ENCODE measurements around the gene MLLT6.
A peak's percentile ranks its signal among the peaks of the same experiment; 100 is the strongest.

Gene MLLT6

DNA sequence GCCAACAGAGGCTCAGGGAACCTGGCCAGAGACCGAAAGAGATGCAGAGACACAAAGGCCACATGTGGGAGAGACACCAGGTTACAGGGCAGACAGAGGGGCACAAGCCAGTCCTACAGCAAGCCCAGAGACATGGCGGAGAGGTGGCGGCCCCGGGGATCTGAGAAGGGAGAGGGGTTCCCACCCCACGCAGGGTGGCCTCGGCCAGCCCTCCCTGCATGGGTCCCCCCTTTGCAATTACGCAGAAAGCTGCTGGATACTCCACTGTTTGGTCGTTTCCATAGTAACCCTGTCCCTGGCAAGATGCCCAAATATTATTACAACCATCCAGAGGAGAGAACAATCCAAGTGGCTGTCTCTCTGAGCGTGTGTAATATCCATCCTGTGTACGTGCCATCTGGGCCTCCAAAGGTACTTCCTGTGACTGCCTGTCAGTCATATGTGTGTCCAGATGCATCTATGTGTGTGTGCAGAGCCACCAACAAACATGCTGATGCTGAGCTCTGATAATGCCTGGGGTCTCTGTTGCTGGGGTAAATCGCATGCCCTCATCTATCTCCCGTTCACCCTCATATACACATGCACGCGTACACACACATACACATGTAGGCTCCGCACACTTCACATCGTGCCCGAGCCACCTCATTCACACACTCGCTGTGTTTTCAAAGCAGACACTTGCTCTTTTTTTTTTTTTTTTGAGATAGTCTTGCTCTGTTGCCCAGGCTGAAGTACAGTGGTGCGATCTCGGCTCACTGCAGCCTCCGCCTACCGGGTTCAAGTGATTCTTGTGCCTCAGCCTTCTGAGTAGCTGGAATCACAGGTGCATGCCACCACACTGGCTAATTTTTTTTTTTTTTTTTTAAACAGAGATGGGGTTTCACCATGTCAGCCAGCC, 37.6 kb downstream of the MLLT6 start:
- peak; percentile 77 for DNase-seq (ENCODE audit: low spot score)

DNA sequence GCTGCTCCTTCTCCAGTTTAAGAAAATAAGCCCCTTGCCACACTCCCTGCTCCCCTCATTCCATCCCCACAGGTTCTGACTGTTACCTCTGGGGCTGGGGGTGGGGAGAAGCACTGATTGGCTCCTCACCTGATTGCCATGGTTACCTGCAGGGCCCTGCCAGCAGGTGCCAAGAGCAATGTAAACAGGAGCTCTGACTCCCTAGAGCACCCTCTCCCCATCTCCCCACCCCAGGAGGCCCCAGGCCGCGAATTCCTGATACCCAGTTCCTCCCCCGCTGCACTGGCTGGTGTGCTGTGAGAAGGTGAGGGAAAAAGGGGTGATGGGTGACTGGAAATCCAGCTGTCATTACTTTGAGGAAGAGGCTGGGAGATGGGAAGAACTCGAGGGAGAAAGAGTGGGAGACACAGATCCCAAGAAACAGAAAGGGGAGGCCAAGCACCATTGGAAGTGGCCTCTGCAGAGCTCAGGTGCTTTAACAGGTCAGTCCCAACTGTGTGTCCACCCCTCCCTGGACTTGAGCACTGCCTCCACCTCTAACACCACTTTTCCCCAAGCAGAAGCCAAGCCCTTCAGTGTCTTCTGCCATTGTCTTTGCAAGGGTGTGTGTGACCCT, 38.6 kb downstream of the MLLT6 start:
- no peak for DNase-seq (ENCODE audit: low spot score)

DNA sequence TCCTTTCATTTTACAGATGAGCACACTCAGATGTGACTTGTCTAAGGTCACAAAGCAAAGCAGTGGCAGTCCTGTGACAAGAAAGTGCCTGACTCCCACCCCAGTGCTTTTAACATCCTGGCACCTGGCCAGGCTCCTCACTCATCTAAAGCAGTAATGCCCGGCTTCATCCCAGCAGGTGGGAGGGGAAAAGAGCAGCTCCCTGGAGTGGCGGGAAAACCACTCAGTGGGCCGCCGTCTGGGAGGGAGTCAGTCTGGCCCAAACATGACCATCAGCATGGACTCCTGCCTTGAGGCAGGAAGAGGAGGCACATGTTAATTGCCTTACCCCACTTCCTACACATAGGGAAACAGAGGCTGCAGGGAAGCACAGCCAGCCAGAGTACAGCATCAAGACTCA, 40.5 kb downstream of the MLLT6 start:
- DNase-seq (ENCODE audit: low spot score): no peak

DNA sequence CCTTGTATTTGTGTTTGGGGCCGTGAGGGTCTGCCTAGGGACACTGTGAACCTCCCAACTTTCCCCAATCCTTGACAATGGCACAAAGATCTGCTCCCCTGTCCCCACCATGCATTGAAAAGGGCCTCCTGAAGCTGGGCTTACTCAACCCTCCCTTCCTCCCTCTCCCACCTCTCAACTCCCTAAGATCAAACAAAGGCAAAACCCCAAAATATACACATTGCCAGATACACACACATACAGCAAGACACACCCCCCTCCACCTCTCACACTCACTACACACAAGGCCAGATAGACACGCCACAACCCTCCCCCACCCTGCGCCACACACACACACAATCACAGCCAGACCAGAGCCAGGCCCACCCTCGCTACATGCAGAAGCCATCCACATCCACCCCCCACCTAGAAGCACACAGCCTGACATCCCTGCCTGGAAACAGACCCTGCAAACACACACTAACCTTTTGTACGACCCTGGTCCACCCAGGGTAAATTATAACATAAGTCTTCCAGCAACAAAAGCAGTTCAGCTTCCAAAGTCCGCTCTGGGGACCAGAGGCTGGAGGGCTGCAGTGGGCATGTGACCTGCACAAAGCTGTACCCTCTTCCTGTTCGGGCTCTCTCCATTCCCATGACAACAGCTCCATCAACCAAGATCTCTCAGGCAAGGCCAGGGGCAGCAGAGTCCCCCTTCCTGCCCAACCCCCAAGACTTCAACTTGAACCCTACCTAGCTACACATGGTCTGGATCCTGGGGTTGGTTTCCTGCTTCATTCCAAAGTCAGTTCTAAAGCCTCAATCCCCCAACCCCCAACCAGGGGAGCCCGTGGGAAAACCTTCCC, 41.2 kb downstream of the MLLT6 start:
- no peak for DNase-seq (ENCODE audit: low spot score)

DNA sequence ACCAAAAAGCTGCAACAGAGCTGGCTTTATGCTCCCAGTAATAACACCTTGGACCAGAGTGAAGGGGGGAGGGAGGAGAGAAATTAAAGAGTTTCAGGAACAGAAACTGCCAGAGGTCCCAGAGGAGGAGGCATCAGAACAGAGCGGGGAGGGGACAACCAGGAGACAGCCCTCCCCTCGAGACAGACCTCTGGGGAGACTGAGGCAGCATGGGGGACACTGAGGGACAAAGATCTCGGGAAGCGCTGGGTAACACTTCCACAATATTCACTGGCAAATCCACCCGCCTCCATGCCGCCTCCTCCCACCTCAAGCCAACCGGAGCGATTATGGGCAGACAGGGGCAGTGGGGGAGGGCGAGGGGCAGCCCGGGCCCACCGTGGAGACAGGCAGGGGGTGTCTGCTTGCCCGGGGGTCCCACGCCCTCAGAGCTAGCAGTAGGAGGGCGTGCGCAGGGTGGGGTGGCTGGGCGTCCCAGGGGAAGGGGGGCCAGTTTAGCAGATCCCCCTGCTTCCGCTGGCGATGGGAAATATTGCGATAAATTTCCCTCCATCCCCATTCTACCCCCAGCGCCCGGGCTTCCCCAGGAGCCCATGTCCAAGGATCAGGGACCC, 41.9 kb downstream of the MLLT6 start:
- no peak for DNase-seq (ENCODE audit: low spot score)

DNA sequence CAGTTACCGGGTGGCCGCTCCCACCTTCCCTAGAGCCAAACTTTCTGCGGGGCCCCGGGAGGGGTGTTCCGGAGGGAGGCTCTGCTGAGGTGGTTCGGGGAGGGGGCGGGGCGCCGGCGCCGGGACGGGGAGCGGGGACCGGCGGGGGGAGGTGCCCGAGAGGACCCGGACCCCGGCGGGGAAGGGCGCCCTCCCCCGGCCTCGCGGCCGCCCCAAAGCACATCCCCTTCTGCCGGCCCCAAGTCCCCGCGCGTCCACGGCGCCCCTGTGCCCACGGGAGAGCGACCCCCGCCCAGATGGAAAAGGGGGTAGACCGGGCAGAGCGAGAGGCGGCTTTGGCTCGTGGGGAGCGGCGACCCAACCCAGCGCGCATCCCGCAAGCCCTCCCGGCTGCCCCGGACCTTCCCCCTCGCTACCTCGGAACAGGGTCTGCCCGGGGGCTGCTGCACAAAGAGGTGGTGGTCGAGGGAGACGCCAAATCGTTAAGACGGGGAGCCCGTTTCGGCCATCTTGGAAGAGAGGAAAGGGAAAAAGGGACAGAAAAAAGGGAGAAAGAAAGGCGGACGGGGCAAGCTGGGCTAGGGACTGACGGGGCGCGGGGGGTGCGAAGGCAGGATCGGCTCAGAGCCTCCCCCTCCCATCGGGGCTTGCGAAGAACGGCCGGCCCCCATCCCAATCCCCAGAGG, 42.5 kb downstream of the MLLT6 start:
- DNase-seq (ENCODE audit: low spot score): peak; percentile 55

DNA sequence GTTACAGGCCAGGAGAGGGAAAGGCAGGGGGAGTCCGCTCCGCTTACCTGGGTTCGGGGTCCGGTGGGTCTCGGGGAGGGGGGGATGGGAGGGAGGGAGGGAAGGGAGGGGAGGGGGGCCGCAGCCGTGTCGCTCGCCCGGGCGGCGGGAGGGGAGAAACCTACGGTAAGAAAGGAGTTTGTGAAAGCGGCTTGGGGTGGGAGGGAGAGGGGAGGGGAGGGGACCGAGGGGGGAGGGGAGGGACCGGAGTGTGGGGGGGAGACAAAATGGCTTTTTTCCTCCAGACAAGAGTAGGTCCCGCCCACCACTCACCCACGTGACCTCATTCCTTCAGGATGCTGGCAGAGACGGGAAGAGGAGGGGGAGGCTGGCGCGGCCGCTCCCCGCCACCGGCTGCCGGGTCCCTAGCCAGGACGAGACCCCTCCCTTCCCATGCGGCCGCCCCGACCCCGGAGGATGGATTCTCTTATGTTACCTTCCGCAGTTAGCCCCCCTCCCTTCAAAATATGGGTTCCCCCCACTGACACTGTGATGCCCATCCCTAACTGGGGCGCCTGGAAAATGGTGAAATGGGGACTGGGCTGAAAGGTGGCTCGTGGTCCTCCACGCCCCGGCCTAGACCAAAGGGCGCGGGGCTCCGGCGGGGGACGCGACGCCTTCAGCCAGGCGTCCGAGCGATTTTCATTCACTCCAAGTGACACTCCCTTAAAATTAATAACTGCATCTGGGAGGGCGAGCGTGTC, 43.2 kb downstream of the MLLT6 start, which contains the start of gene PCGF2:
PCGF2 (minus strand) TSS at position 188 of the 743 bp plus-strand sequence. CDS start 7,934 bp downstream, outside the sequence.
- peak; percentile 79 for DNase-seq (ENCODE audit: low spot score)

DNA sequence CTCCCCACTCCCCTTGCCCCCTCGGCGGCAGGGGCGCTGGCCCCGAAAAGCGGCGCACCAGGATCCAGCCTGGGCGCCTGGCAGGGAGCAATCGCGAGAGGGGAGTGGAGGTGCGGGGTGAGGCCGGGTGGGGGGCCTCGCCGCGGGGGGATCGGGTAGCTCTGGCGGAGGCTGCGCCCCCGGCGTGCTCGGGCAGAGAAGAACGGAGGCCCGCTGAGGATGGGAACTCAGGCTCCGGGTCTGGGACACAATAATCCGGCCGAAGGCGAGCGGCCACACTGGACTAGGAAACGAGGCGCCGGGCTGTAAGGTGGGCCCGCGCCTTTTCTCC, 43.8 kb downstream of the MLLT6 start:
- DNase-seq (ENCODE audit: low spot score): no peak

DNA sequence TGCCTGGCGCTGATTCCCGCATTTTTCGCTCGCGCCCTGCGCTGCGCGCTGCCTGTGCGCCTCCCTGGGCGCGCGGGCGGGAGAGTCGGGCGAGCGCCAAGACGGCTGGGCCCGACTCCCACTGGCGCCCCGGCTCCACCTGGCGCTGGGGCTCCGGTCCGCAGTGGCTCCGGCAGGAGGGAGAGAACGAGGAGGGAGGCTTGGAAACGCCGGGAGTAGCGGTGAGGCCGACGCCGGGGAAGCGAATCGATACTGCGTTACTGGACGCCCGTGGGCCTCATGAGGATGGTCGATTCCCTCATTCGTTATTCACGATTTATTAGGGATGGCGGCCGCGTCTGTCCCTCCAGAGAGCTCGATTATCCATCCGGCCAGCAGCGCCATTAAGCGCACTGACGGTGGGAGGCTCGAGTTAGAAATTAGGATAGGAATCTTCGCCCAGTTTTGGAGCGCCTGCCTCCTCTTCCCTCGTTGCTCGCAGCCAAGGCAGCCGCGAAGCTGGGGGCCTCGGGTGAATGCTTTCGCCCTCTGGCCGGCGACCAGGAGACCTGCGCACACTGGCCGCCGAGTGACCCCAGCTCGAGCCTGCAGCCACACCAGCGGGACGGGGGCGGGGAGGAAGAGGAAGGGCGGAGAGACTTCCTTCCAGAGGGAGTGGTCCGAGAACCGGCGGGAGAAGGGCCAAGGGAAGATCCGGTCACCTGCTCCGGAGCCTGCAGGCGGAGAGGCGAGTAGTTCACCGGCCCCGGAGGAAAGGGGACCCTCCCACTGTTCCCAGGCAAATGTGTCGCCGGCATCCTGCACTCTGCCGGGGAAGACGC, 44.4 kb downstream of the MLLT6 start:
- peak; percentile 53 for DNase-seq (ENCODE audit: low spot score)

DNA sequence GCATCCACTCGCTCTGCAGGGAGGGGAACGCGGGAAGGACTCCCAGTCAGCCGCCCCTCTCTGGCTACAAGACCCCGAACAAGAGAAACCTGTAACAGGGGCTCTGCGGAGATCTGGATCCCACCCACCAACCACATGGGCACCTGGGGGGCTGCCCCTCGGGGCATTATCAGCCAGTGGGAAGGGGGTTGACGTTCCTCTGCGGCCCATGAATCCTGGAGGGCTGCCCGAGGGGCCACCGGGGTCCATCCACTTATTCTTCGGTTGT, 44.9 kb downstream of the MLLT6 start:
- no peak for DNase-seq (ENCODE audit: low spot score)

DNA sequence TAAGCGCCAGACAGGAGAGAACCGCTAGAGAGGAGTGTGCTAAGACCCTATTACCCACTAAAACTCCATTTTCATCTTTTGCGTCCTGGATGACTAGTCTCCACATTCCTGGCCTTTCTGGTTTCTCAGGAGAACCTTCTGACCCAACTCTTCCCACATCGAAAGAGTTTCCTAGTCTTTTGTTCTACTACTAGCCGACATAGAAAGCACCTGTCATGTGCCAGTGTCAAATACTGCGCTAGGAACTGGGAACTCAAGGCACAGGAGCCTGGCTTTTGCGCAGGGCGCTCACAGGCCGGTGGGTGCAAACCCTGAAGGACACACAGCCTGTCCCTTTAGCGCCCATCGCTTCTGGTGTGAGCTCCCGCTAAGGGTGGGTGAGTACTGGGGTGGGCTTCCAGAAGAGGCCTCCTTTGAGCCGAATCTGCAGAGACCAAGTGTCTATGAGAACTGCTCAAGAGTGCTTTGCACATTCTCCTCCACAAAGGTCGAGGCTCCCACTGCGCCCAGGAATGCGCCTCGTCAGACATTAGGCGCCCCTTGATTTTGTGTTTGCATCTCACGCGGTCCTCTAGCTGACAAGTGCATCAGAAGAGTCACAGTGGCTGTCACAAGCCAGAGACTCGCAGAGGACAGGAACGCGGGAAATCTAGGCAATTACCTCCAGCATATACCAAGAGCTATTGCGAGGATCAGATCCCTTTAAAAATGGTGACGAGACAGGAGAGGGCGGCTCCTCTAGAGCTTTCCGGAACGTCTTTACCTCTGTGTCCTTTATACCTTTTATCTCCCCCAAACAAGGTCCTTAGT, 45.4 kb downstream of the MLLT6 start:
- DNase-seq (ENCODE audit: low spot score): no peak

DNA sequence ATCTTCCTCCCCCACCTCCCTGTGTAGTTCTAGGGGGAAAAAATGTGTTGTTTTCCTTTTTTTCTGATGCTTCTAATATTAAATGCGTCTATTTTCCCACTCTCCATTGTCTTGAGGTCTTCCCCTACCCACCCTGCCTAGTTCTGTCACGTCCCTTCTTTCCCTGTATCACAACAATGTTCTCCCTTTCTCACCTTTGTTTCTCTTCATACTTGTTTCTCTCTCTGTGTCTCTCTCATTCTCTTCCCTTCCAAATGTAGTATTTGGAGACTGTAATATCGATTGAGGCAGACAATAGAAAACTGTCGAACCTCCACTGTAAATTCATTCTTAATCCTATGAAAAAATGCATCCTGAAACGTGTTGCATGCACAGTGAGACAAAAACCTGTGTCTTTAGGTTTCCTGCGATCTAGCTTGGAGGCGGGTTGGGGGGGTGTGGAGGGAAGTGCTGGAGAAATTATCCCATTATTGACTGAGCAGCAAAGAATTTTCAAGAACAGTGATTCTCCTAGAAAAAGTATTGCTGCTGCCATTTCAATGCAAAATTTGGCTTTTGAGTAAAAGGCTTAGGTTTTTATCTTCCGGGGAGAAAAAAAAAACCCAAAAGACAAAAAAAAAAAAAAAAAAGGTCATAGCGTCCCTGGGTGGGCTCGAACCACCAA, 46.2 kb downstream of the MLLT6 start:
- DNase-seq (ENCODE audit: low spot score): no peak

DNA sequence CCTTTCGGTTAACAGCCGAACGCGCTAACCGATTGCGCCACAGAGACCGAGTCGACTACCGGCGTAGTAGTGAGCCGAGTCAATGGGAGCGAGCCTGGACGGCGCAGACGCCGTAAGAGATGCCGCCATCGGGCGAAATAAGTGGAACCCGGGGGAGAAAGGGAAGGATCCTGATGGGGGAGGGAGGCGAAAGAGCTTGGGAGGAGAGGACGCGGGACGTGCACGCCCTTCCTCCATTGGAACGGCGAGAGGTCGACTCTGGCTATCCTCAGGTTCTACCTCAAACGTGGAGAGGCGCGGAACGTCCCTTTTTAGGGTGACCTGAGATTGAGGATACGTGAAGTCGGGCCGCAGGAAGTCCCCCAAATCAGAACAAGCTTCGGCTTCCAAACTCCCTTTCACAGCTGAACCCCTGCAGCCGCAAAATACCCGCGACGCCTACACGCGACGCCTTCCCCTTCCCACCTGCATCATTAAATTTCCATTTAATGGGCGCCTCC, 46.8 kb downstream of the MLLT6 start:
- peak; percentile 86 for DNase-seq (ENCODE audit: low spot score)

DNA sequence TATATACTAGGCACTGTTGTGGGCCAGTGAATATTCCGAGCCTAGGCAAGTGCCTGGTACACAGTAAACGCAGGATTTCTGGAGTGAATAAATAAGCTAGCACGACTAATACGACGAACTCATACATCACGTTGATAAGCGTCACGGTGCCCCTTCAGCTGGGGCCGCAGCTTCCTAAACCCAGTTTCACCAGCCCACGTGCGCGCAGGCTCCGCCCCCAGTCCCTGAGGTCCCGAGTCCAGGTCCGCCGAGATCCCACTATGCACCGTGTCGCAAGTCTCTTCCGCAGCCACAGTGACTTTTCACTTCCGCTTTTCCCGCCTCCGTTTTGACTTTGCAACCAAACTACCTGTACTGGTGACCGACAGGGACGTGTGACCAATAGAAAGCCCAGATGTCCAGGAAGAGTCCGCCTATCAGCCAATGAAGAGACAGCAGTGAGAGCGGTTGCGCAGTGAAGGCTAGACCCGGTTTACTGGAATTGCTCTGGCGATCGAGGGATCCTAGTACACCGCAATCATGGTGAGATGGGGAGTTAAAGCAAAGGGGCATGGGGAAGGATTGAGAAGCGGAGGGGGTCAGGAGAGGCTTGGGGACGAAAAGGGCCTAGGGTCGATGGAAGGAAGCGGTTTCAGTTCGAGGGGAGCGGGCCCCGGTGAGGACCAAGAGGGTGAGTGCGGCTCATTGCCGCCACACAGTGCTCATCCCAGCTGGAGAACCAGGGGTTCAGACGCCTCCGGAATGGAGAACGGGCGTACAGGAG, 47.4 kb downstream of the MLLT6 start, which contains the start of gene PSMB3:
PSMB3 (plus strand) TSS at position 434 of the 763 bp plus-strand sequence; CDS start at position 520, 86 bp downstream.
- peak; percentile 97 for DNase-seq (ENCODE audit: low spot score)

DNA sequence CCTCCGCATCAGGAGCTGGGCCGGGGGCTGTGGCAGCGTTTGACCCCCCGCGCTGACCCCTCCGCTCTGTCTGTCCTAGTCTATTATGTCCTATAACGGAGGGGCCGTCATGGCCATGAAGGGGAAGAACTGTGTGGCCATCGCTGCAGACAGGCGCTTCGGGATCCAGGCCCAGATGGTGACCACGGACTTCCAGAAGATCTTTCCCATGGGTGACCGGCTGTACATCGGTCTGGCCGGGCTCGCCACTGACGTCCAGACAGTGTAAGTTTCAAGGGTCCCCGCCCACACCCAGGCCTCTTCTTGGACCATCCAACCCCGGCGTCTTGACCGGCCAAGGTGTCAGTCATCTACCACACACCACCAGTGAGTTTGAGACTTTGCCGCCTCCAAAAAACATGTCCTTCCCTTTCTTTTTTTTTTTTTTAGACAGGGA, 48.0 kb downstream of the MLLT6 start:
- DNase-seq (ENCODE audit: low spot score): no peak

DNA sequence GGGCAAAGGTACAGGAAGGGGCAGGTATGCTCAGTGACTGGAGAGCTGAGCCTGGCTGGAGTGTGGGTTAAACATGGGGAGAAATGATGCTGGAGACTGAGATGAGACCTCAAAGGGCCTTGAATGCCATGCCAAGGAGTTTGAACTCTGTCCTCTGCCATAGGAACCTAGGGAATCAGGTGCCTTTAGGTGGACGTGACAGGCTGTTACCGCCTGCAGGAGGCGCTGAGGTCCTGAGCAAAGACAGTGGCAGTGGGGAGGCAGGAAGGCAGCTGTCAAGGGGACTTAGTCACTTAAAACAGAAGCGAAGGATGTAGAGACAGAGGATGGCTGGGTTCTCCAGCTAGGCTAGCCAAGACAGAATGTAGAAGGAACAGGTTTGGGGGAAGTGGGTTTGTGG, 56.5 kb downstream of the MLLT6 start:
- no peak for DNase-seq (ENCODE audit: low spot score)

DNA sequence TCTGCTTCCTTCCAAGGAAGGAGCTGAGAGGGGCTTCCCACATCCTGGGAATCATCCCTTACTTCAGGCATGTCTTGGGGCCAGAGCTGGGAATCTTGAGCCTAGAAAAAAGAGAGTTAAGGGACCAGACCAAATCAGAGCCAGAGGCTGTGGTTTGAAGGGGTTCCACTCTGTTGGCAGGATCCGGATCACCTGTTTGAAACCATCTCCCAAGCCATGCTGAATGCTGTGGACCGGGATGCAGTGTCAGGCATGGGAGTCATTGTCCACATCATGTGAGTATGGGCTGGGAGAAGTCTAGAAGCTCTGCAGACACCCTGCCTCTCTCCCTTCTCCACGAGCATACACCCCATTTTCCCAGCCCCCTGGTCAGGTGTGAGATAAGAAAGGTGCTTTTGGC, 57.2 kb downstream of the MLLT6 start:
- DNase-seq (ENCODE audit: low spot score): no peak

DNA sequence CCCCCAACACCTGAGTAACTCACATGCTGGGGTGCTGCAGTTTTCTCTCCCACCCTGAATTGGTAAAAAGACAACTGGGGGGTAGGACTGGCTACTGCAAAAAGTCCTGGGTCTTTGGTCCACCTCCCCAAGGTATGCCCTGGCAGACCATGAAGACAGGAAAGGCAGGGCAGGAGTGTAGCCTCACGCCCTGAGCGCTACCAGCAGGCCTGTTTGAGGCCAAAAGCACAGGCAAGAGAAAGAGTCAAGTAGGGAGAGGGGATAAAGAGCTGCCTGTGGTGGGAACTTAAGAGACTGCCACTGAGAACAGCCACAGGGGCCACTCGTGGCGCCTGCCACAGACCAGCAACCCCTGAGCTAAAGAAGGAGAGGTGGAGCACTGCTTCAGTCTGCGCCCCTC, 61.3 kb downstream of the MLLT6 start:
- DNase-seq (ENCODE audit: low spot score): no peak

Measured in AG20443 (cell line).